Cardiac septum (tissue), 1 donor: ENCODE data around the gene IRF2BPL. TPM values are rescaled to one million over a fixed set of nuclear protein-coding genes. Genes with fewer than 3 reads are reported as not detected.

Experiments
- total RNA-seq: library from RNA; stranded (reverse); fragmentation: NEBNext Ultra II Directional; extraction: Animal tissue kit (Norgen Biotek cat#: 25700); gene quantifications from one replicate; pipeline ENCODE4 v1.2.1, GENCODE V29; 2021
- donor health status: DM: no; HTN: no; CAD: no.

IRF2BPL gene
- total RNA-seq, 1 donor from 2014 or later = 46.0 TPM

Other genes starting within 250 kb of the IRF2BPL start
- gene ANGEL1, start 215.8 kb downstream of the IRF2BPL start, total RNA-seq = 12.4 TPM
- not detected for gene LRRC74A, start 202.3 kb downstream of the IRF2BPL start, total RNA-seq
- 45.9 TPM for gene CIPC, start 69.5 kb upstream of the IRF2BPL start, total RNA-seq
- not detected for gene ZDHHC22, start 113.1 kb upstream of the IRF2BPL start, total RNA-seq
- gene TMEM63C, start 153.1 kb upstream of the IRF2BPL start, total RNA-seq = 0.46 TPM
- not detected for gene NGB, start 242.5 kb upstream of the IRF2BPL start, total RNA-seq